Breast epithelium (tissue), 4 donors: Measurements from ENCODE around the gene NUBPL. TPM values are rescaled to one million over a fixed set of nuclear protein-coding genes. Genes with fewer than 3 reads are reported as not detected.
"Not testable (repeated sequence)": the region's sequence is repeated elsewhere in the genome, so short reads cannot be mapped to it uniquely, and the experiment has no call there.

Experiments used
- DNase-seq, 2 donors: peaks; one replicate each; pipeline ENCODE4 v3.0.0-alpha.2; 2019; ENCODE audit warnings: low spot score in 2 of 2
- H3K27ac ChIP-seq, 2 donors: fragments of 200-600 bp; sonication (generic) in 1 of 2; one replicate each; pipeline ENCODE4 v1.5.1; 2016 to 2019; ENCODE audit warnings: mild to moderate bottlenecking in 1 of 2
- H3K27me3 ChIP-seq, 2 donors: fragments of 200-600 bp; sonication (generic) in 1 of 2; one replicate each; pipeline versions ENCODE4 v1.5.1 to v1.6.0; 2017 to 2019; ENCODE audit warnings: control low read depth in 1 of 2, mild to moderate bottlenecking in 1 of 2
- H3K36me3 ChIP-seq: fragments of 200-600 bp; one replicate; pipeline ENCODE4 v1.5.1; 2019
- H3K4me1 ChIP-seq, 2 donors: fragments of 200-600 bp; sonication (generic); one replicate each; pipeline ENCODE4 v1.5.1; 2016 to 2019; ENCODE audit warnings: control low read depth in 1 of 2
- H3K4me3 ChIP-seq, 3 donors: fragments of 200-600 bp; sonication (generic); 1 replicate in 2 of 3; 2 replicates in 1 of 3; pipeline ENCODE4 v1.5.1; 2016 to 2019; ENCODE audit warnings: mild to moderate bottlenecking in 3 of 3, moderate library complexity in 2 of 3
- H3K9me3 ChIP-seq, 2 donors: fragments of 200-600 bp; sonication (generic) in 1 of 2; one replicate each; pipeline ENCODE4 v1.5.1; 2016 to 2019; ENCODE audit warnings: control low read depth in 1 of 2
- POLR2A ChIP-seq: fragments of 450-650 bp; IDR thresholded peaks from one replicate; pipeline ENCODE4 v1.6.1; 2016; ENCODE audit warnings: antibody characterized with exemption, mild to moderate bottlenecking, moderate library complexity
- POLR2AphosphoS5 ChIP-seq, 3 donors: sonication (generic); formaldehyde crosslinking; IDR thresholded peaks; one replicate each; pipeline ENCODE4 v1.6.1; 2017; ENCODE audit warnings: antibody characterized with exemption in 3 of 3
- intact Hi-C: fragments of 100-400 bp; cut with DNase I; formaldehyde crosslinking; loops from one replicate; pipeline ENCODE4 v1.15.1; 2023; ENCODE audit warnings: low total_unique reads
- total RNA-seq, 3 donors: library from RNA; depleted of rRNA; stranded (reverse); fragments of >200 nt; gene quantifications; one replicate each; pipeline ENCODE4 v1.1.0, GENCODE V29; 2016
- TF ChIP-seq, protein P1 (sequence below), 3 donors: fragments of 450-650 bp; IDR thresholded peaks; one replicate each; pipeline ENCODE4 v1.5.1; 2016 to 2017; ENCODE audit warnings: antibody characterized with exemption in 3 of 3, mild to moderate bottlenecking in 3 of 3, moderate library complexity in 3 of 3

NUBPL gene
- total RNA-seq, 3 donors from 2014 or later: 10.9 to 16.2 (median 12.5) TPM

DNA sequence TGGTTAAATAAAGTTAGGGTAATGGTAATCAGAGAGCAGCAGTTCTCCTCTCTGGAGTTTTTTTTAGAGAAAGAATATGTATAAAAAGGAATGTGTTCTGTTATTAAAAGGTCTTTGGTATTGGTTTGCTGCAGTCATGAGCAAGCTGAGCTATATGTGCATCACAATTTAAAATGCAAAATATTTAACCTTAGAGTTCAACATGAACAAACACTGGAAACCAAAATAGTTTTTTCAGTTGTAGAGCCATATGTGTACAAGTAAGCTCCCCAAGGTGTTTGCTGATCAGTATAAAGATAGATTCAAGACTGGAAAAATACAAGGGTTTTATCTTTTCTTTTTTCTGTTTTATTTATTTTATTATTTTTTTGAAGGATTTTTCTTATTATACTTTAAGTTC is 245.0 kb downstream of the NUBPL start:
- Histone ChIP-seq H3K9me3 (no peaks in the 10 kb centered on the region), H3K27ac (no peak overlapping the region), H3K36me3 (no peaks in the 10 kb centered on the region), H3K27me3 (no peaks in the 10 kb centered on the region), H3K4me3 (no peak overlapping the region), H3K4me1 (no peaks in the 10 kb centered on the region)
- no peak for DNase-seq
- intact Hi-C loops: no loop called here
- TF ChIP-seq POLR2AphosphoS5 (IDR thresholded peaks at IDR 0.05) (no peak), POLR2A (no peak)
- TF ChIP-seq, protein P1, sequence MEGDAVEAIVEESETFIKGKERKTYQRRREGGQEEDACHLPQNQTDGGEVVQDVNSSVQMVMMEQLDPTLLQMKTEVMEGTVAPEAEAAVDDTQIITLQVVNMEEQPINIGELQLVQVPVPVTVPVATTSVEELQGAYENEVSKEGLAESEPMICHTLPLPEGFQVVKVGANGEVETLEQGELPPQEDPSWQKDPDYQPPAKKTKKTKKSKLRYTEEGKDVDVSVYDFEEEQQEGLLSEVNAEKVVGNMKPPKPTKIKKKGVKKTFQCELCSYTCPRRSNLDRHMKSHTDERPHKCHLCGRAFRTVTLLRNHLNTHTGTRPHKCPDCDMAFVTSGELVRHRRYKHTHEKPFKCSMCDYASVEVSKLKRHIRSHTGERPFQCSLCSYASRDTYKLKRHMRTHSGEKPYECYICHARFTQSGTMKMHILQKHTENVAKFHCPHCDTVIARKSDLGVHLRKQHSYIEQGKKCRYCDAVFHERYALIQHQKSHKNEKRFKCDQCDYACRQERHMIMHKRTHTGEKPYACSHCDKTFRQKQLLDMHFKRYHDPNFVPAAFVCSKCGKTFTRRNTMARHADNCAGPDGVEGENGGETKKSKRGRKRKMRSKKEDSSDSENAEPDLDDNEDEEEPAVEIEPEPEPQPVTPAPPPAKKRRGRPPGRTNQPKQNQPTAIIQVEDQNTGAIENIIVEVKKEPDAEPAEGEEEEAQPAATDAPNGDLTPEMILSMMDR (IDR thresholded peaks at IDR 0.05): no peak

DNA sequence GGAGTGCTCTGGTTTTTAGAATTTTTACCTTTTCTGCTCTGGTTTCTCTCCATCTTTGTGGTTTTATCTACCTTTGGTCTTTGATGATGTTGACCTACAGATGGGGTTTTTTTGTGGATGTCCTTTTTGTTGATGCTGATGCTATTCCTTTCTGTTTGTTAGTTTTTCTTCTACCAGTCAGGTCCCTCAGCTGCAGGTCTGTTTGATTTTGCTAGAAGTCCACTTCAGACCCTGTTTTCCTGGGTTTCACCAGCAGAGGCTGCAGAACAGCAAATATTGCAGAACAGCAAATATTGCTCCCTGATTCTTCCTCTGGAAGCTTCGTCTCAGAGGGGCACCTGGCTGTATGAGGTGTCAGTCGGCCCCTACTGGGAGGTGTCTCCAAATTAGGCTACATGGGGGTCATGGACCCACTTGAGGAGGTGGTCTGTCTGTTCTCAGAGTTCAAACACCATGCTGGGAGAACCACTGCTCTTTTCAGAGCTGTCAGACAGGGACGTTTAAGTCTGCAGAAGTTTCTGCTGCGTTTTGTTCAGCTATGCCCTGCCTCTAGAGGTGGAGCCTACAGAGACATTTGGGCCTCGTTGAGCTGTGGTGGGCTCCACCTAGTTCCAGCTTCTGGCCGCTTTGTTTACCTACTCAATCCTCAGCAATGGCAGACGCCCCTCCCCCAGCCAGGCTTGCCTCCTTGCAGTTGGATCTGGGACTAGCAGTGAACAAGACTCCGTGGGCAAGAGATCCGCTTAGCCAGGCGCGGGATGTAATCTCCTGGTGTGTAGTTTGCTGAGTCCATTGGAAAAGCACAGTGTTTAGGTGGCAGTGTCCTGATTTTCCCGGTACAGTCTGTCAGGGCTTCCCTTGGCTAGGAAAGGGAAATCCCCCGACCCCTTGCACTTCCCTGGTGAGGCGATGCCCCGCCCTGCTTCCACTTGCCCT is 250.8 kb downstream of the NUBPL start:
- TF ChIP-seq, protein P1 (IDR thresholded peaks at IDR 0.05): peak in 1 of 3 donors; percentile 7
- H3K9me3 ChIP-seq, H3K36me3 ChIP-seq, DNase-seq, H3K4me3 ChIP-seq, H3K27me3 ChIP-seq, H3K27ac ChIP-seq, H3K4me1 ChIP-seq, intact Hi-C loops: not testable (repeated sequence)

- H3K27me3 ChIP-seq, H3K4me3 ChIP-seq, H3K9me3 ChIP-seq, intact Hi-C loops, H3K27ac ChIP-seq, H3K36me3 ChIP-seq, H3K4me1 ChIP-seq, DNase-seq: not testable (repeated sequence)
Measured at GRCh38 chr14:31813724-31814490, 252.7 kb downstream of the NUBPL start.

- Histone ChIP-seq H3K36me3 (no peaks in the 10 kb centered on the region), H3K4me3 (no peak overlapping the region), H3K27ac (no peak overlapping the region), H3K27me3 (no peaks in the 10 kb centered on the region), H3K9me3 (no peaks in the 10 kb centered on the region), H3K4me1 (no peaks in the 10 kb centered on the region)
- no peak for DNase-seq
- intact Hi-C loops: no loop called here
- TF ChIP-seq POLR2AphosphoS5 (IDR thresholded peaks at IDR 0.05): no peak
- TF ChIP-seq, protein P1 (IDR thresholded peaks at IDR 0.05): no peak
- no peak for TF ChIP-seq POLR2A
Measured at GRCh38 chr14:31819281-31819680, 258.1 kb downstream of the NUBPL start.

GRCh38 chr14:31825459-31825858 is 264.3 kb downstream of the NUBPL start:
- no peaks in the 10 kb centered on the region for H3K9me3 ChIP-seq
- no peaks in the 10 kb centered on the region for H3K4me1 ChIP-seq
- no peaks in the 10 kb centered on the region for H3K27me3 ChIP-seq
- H3K4me3 ChIP-seq: no peak overlapping the region
- no peaks in the 10 kb centered on the region for H3K36me3 ChIP-seq
- TF ChIP-seq, protein P1 (IDR thresholded peaks at IDR 0.05): no peak
- TF ChIP-seq POLR2A (no peak), POLR2AphosphoS5 (IDR thresholded peaks at IDR 0.05) (no peak)
- intact Hi-C loops: no loop called here
- no peak for DNase-seq
- H3K27ac ChIP-seq: no peak overlapping the region
